ENCODE results near the gene USF3.

The USF3 gene, protein sequence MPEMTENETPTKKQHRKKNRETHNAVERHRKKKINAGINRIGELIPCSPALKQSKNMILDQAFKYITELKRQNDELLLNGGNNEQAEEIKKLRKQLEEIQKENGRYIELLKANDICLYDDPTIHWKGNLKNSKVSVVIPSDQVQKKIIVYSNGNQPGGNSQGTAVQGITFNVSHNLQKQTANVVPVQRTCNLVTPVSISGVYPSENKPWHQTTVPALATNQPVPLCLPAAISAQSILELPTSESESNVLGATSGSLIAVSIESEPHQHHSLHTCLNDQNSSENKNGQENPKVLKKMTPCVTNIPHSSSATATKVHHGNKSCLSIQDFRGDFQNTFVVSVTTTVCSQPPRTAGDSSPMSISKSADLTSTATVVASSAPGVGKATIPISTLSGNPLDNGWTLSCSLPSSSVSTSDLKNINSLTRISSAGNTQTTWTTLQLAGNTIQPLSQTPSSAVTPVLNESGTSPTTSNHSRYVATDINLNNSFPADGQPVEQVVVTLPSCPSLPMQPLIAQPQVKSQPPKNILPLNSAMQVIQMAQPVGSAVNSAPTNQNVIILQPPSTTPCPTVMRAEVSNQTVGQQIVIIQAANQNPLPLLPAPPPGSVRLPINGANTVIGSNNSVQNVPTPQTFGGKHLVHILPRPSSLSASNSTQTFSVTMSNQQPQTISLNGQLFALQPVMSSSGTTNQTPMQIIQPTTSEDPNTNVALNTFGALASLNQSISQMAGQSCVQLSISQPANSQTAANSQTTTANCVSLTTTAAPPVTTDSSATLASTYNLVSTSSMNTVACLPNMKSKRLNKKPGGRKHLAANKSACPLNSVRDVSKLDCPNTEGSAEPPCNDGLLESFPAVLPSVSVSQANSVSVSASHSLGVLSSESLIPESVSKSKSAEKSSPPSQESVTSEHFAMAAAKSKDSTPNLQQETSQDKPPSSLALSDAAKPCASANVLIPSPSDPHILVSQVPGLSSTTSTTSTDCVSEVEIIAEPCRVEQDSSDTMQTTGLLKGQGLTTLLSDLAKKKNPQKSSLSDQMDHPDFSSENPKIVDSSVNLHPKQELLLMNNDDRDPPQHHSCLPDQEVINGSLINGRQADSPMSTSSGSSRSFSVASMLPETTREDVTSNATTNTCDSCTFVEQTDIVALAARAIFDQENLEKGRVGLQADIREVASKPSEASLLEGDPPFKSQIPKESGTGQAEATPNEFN (N-terminal part only)
- 45.0 to 74.6 reads per million in 2 experiments for total RNA-seq

DNA sequence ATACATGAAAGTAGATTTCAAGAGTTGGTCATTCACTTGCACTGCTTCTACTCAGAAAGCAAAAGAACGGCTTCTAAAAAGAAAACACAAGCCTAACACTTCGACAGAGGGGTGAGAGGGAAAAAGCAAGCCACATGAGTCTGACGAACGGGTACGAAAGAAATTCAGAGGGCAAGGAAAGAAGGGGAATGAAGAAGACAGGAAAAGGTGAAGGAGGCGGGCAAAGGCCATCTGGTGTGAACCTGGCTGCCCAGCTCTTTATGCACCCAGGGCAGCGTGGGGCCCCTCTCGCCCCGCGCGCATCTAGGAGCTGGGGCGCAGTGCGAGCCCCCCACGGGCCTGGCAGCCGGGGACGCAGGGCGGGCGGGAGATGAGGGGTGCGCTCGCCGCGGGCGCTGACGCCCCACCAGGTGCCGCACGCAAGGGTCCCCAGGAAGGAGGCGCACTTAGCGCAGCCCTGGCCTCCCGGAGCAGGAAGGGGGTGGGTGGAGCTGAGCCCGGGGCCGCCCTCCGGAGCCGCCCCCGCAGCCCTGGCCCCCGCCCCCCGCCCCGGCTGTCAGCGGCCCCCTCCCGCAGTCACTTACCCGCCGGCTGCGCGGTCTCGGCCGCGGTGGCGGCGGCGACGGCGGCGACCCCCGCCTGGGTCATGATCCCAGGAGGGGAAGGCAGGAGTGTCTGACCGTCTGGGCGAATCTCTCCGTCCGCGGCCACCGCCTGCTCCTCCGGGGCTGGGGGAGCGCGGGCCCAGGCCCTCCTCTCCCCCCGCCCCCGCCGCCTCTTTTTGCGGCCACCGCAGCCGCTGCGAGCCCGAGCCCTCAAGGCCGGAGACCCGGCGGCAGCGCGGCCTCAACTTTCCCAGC is at the start of gene USF3:
TSS of gene USF3 (minus strand) at position 857 of the 860 bp plus-strand sequence. CDS start 21,764 bp downstream, outside the sequence.
- DNase-seq (ENCODE audit: low read depth), result peak; percentile 77

DNA sequence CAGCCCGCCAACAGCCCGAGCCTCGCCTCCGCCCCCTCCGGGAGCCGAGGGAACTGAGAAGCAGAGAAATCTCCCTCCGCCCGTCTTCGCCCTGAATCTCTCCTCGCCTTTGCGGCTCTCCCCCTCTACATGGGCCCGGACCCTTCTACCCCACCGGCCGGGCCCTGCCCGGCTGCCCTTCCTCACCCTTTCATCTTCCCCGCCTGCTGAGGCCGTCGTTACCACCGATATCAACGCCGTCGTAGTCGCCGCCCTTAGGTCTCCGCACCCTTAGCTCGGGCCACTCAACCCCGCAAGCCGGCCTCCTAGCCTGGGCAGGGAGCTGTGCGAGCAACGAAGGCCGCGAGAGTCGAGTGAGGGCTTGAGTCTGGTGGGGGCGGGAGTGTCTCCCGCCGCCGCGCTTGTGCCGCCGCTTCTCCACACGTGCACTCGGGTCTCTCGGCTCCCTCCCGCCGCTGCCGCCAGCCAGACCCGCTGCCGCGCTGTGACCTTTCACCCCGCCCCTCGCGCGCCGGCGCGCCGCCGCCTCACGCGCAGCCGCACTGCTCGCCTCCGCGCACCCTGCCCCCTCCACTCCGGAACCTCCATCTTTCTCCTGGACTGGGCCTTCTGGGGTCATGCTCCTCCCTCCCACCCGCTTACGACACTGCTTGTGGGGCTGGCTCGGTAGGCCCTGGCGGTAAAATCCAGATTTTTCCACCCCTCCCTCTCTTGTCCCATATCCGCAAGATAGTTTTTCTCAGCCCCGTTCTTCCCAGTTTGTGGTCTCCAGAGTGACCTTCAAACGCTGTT is 49.5 kb upstream of the USF3 start, which contains the start of gene NAA50:
TSS of gene NAA50 (minus strand) at position 494 of the 792 bp plus-strand sequence. CDS start at position 194, 300 bp downstream.
- DNase-seq (ENCODE audit: low read depth), result peak; percentile 92

DNA sequence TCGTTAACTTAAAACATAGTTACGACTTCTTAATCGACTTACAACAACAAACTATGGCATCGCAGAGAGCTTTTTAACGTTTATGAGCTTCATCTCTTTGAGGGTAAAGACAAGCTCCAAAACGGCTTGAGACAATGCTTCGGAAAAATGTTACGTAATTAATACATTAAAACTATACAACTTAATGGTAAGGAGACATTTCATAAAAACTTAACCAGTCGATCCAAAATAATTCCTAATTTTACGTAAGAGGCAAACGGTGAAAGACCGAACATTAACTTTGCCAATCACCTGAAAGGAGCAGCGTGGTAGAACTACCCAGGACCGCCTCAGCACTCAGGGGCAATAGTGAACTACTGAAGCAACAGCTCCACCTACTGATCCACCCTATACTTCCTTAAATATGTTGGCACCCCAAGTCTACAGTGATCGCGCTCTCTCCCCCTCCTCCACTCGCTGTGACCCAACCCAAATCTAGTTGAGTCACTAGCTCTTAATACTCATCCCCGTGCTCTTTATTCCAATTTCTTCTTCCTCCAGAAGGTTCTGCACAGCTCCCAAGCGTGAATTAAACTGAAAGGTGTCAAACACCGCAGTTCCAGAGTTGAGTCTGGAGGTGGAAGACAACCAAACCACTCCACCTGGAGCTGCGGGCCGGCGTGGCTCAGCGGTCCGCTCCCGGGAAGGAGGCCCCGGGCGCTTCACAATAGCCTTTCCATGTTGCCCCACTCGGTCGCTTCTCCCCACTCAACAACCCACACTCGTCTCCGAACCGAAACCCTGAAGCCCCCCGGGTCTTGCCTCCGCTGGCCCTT is 48.7 kb upstream of the USF3 start:
- peak; percentile 75 for DNase-seq (ENCODE audit: low read depth)

DNA sequence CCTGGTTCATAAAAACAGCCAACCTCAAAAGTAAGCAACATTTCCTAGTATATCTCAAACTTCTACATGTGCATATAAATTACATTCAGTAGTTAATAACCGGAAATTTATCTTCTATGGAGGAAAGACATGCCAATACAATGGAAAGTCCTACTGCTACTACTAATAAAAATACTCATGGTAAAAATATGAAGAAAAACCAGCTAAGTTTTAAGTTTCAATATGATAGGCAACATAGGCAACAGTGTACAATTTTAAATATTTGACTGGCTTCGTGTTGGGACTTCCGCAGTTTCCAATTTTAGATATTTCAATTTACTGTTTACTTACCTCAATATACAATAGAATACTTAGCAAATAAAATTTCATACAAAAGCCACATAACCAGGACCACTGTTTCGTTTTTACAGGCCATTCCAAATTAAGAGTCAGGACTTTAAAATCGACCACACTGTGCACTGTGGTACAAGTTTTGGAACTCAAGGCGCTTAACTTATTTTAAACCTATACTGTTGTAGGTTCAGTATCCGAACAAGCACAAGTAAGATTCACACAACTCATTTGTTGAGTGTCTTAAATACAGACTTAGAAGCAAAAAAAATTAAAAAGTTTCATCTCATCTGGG is 46.7 kb upstream of the USF3 start:
- DNase-seq (ENCODE audit: low read depth), result no peak

DNA sequence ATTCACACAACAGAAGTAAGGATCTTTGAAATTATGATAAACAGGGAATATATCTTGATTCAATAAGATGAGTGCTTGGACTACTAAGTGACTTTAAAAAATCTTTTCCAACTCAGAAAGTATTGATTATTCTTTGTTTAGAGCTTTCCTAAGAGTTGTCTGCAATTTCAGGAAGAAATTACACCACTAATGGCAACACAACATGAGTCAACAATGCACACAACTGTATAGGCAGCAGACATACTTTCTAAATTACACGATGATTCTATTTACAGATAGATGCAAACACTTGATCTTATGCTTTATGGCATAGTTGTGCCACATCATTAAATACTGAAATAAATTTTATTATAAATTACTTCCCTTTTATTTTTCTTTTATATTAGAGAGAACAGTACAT is 45.2 kb upstream of the USF3 start:
- DNase-seq (ENCODE audit: low read depth), result no peak

DNA sequence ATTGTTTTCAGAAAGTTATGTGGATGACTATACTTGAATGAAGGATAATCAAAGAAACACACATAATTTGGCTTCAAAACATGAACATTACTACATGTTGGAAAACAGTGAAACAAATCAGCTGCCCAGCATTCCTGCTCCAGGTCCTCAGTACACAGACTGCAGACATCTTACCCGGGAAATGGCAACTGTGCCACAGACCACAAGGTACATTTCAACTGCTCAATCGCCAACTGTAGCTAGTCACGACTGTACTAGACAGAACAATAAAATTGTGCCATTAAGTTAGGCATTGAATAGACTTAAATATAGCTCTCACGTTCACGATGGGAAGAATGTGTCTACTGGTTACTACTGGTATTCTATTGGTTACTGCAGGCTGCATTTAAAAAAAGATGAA is 44.6 kb upstream of the USF3 start:
- no peak for DNase-seq (ENCODE audit: low read depth)

DNA sequence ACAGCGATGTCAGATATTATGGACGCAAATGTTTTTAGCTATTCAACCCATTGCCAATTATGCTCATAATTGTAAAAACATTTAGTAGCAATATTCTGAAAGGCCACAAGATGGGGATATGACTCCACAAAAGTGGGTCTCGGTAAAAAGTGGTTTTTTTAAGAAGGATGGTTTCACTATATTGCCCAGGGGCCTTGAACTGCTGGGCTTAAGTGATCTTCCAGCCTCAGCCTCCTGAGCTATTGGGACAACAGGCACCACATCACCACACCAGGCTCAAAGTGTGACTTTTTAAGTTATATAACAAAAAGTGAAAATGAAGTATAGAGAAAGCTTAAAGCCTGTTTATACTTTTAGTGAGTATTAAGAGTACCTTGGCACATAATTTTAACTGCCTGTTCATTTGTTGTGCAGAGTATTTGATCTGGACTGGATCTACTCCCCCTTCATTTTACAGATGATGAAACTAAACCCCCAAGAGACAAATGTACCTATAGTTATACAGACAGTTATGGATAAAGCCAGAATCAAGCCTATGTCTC is 40.2 kb upstream of the USF3 start:
- DNase-seq (ENCODE audit: low read depth), result no peak

DNA sequence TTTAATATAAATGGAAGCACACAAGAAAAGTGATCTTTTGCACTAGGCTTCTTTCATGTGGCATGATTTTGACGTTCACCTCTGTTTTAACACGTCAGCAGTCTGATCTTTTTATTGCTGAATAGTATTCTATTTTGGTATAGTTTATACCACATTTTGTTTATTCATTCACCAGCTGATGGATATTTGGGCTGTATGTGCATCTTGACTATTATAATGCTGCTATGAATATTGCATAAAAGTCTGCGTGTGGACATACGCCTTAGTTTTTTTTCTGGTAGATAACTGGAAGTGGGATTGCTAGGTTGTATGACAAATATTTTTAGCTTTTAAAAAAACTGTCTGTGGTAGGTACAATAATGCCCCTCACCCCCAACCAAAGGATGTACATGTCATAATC is 35.3 kb upstream of the USF3 start:
- DNase-seq (ENCODE audit: low read depth), result no peak

DNA sequence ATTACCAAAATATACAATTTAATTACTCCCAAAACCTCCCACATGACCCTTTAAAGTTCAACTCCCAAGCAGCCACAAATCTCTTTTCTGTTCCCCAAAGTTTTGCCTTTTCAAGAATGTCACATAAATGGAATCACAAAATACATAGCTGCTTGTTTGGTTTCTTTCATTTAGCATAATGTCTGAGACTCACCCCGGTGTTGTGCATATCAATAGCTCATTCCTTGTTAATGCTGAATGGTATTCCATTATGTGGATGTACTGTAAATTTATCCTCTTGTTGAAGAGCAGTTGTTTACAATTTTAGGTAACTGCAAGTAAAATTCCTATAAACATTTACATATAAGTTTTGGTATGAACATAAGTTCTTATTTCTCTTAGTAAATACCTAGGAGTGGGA is 34.1 kb upstream of the USF3 start:
- no peak for DNase-seq (ENCODE audit: low read depth)

DNA sequence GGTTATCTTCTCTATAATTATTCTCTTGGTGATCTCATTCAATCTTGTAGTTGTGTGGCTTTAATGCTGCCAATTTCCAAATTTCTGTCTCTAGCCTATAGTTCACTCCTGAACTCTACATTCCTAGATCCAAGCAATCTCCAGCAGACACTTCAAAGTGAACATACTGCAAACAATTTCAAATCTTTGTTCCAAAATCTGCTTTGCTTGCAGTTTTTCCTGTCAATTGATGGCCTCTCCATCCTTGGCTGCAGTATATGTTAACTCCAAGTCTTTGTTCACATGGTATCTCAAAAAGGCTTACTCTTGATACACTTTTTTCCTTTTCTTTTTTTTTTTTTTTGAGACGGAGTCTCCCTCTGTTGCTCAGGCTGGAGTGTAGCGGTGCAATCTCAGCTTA is 32.2 kb upstream of the USF3 start:
- DNase-seq (ENCODE audit: low read depth), result no peak

DNA sequence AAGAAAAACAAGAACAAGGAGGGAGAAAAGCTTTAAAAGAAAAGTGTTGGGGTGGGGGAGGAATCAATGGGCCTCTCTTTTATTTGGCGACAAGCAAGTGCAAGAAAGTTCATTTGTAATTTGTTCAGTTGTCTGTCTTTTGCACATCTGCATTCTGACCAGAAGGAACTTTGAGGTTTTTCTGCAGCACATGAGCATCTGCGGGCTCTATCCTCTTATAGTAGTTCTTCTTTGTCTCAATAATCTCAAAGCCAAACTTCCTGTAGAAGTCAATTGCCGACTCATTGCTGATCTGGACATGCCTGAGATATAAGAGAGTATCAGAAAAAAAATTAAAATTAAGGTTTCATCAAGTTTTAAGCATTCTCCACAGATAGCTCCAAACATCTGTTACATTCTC is 25.2 kb upstream of the USF3 start:
- no peak for DNase-seq (ENCODE audit: low read depth)

DNA sequence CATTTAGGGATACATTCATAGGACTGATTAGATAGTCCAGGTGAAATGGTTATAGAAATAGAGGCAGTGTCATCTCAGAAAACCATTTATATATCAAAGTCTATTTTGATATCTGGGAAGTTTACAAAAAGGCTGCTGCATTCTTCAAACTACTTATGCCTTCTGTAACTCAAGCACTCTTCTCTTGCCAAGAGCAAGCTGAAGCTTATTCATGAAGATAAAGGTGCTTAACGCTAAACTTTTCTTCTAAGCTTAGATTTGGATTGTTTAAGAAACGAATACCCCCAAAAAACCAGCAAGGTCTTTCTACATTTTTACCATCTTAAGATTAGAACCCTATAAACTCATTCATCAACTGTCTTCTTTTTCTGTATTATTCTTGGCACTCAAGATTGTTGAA is 23.3 kb upstream of the USF3 start:
- DNase-seq (ENCODE audit: low read depth), result no peak

DNA sequence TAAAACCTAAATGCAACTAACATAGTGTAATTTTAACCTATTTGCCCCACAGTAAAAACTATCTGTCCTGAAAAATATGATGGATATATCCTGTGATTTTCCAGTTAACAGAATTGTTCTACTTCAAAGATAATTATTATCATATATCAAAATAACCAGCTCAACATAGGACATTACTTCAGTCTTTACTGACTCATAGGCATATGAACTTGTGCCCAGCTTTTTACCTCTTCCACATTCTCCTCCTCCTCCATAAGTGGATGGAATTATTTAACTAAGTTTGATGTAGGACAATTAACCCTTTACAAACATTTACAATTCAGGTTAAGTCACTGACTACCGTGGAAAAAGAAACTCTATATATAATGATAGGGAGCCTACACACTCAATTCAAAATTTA is 22.9 kb upstream of the USF3 start:
- no peak for DNase-seq (ENCODE audit: low read depth)

DNA sequence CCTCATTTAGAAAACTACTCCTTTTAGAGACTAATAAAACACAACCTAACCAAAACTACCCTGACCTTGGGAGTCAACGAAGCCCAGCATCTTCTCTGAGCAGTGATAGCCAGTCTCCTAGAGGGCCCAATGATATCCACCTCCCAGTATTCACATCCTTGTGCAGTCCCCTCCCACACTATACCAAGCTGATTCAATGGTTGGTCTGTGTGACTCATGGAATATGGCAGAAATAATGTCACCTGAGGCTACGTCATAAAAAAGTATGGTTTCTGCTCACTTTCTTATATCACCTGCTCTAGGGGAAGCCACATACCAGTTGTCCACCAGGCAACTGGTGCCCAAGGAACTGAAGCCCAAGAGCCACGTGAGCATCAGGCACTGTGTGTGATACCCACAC is 21.4 kb upstream of the USF3 start:
- no peak for DNase-seq (ENCODE audit: low read depth)

DNA sequence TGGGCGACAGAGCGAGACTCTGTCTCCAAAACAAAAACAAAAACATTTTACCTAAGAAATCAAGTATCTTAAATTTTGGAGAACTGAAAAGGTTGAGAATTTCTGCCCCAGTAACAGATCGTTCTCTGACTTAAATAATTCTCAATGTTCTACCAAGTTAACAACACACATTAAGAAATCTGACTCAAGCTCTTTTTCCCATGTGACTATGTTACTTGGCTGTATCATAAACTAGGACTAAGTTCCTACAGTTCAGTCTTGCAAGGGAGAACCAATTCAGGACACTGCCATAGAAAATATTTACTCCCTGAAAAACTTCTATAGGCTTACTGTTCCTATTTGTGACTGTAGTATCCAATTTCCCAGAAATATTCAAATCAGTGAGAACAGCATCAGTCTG is 20.9 kb upstream of the USF3 start:
- no peak for DNase-seq (ENCODE audit: low read depth)

DNA sequence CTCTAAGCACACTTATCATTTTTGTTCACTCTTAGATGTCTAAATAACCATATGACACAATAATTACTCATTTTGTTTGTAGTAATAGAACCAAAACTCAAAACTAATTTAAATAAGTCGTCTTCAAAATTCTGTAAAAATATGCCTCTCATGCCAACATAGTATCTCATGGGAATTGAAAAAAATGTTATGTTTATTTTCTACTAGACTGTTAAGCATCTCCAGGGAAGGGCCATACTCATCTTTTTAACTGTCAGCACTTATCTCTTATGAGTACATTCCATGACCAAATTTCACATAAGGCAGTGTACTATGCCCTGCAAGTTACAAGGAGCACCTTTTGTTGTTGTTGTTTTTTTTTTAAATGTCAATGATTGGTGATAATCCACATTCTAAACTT is 18.3 kb upstream of the USF3 start:
- no peak for DNase-seq (ENCODE audit: low read depth)

DNA sequence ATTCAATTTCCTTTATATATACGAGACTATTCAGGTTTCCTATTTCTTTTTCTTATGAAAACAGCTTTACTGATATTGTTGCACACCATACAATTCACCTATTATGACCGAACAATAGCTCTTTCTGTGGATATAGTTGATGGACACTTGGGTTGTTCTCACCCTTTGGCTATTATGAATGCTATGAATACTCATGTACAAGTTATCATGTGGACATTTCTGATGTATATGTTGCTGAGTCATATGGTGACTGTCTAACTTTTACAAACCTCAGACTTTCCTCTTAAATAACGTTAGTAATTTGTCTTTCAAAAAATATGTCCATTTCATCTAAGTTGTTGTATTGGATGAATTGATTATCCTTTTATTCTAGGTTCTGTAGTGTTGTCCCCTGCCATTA is 15.7 kb upstream of the USF3 start:
- DNase-seq (ENCODE audit: low read depth), result no peak

DNA sequence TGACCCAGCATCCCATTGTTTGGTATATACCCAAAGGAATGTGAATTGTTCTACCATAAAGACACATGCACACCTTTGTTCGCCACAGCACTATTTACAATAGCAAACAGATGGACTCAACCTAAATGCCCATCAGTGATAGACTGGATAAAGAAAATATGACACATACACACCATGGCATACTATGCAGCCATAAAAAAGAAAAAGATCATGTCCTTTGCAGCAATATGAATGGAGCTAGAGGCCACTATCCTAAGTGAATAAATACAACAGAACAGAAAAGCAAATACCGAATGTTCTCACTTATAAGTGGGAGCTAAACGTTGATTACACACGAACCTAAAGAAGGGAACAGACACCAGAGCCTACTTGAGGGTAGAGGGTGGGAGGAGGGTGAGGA is 11.4 kb upstream of the USF3 start:
- DNase-seq (ENCODE audit: low read depth), result no peak

DNA sequence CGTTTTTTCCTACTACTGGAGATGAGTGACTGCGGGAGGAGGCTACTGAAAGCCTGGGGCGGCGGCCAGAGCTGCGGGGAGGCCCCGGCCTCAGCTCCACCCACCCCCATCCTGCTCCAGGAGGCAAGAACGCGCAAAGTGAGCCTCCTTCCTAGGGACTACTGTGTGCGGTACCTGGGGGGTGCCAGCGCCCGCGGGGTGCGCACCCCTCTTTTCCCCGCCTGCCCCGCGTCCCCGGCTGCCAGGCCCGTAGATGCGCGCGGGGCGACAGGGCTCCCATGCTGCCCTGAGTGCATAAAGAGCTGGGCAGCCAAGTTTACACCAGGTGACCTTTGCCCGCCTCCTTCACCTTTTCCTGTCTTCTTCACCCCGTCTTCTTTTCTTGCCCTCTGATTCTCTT is 2.5 kb upstream of the USF3 start:
- no peak for DNase-seq (ENCODE audit: low read depth)

Data from T follicular helper cell (primary cell).